HepG2 (cell line): ENCODE results near the gene CNPY1. TPM values are rescaled to one million over a fixed set of nuclear protein-coding genes. Genes with fewer than 3 reads are reported as not detected.

Experiments
- ATAC-seq: fragments of 200-7000 bp; cut with Tn5 transposase; 3 replicates; pipeline ENCODE4 v1.9.1; 2020; ENCODE audit warnings: mild to moderate bottlenecking, moderate library complexity
- BruUV-seq: library from RNA; stranded (reverse); fragments of 400-500 nt; replicated peaks from 2 replicates; lab custom pipeline; 2021; lab: Mats Ljungman, UMichigan
- CTCF ChIA-PET: fragments of 300-600 bp; formaldehyde crosslinking; extraction: SDS; loops from one replicate; lab custom pipeline; 2021; ENCODE audit warnings: low total read pairs, inconsistent platforms, low intra/inter-chr PET ratio; lab: Yijun Ruan, JAX
- POLR2A ChIA-PET: fragments of 350-600 bp; sonication (Branson Sonifier 250); formaldehyde crosslinking; loops from one replicate; lab custom pipeline; 2020; ENCODE audit warnings: antibody characterized with exemption, inconsistent platforms; lab: Yijun Ruan, JAX
- DNase-seq: peaks from one replicate; pipeline ENCODE4 v3.0.0-alpha.2; 2015; ENCODE audit warnings: low spot score
- FAIRE-seq: peaks from 3 replicates; lab custom pipeline; 2011; peaks lifted over from hg19 to GRCh38; lab: Jason Lieb, UNC
- H2AFZ ChIP-seq: one replicate; pipeline ENCODE4 v1.6.1; 2011; ENCODE audit warnings: low read length, inconsistent platforms
- H3K27ac ChIP-seq: fragments of 300-600 bp; 3 replicates; pipeline ENCODE4 v1.8.0; 2011; ENCODE audit warnings: mixed run types, mild to moderate bottlenecking, mixed read lengths, low read length, inconsistent platforms; ENCODE audit not compliant: insufficient read depth; ENCODE audit errors: extremely low read length
- H3K27me3 ChIP-seq, 2 experiments: fragments of 200-600 bp in 1 of 2; 2 replicates in 1 of 2; 3 replicates in 1 of 2; pipeline versions ENCODE4 v1.6.0 to v1.8.0; 2011; ENCODE audit warnings: low read length in 2 of 2, mild to moderate bottlenecking in 2 of 2, moderate library complexity in 2 of 2, inconsistent platforms in 1 of 2; ENCODE audit not compliant: insufficient read depth in 2 of 2, control insufficient read depth in 1 of 2
- H3K36me3 ChIP-seq, 2 experiments: fragments of 200-600 bp in 1 of 2; replicated peaks in 1 of 2; 2 replicates in 1 of 2; 3 replicates in 1 of 2; pipeline versions ENCODE4 v1.5.1 to v1.8.0; 2011; ENCODE audit warnings: low read length in 2 of 2, inconsistent platforms in 1 of 2; ENCODE audit not compliant: insufficient read depth in 2 of 2, control insufficient read depth in 1 of 2
- H3K4me1 ChIP-seq: 2 replicates; pipeline ENCODE4 v1.5.1; 2012; ENCODE audit warnings: low read length, inconsistent platforms; ENCODE audit not compliant: insufficient read depth
- H3K4me2 ChIP-seq: 2 replicates; pipeline ENCODE4 v1.6.0; 2011; ENCODE audit warnings: low read depth, low read length, inconsistent platforms
- H3K4me3 ChIP-seq, 3 experiments: fragments of 200-600 bp in 1 of 3; sonication (generic), shearing (Covaris generic) in 1 of 3; replicated peaks in 1 of 3; 2 replicates each; pipeline ENCODE4 v1.5.1; 2011 to 2016; ENCODE audit warnings: low read length in 3 of 3, inconsistent platforms in 2 of 3, low read depth in 2 of 3, mild to moderate bottlenecking in 2 of 3, control low read depth in 1 of 3, mixed read lengths in 1 of 3; ENCODE audit not compliant: insufficient read depth in 1 of 3
- H3K79me2 ChIP-seq: one replicate; pipeline ENCODE4 v1.6.1; 2011; ENCODE audit warnings: low read length, inconsistent platforms; ENCODE audit not compliant: insufficient read depth
- H3K9ac ChIP-seq: 2 replicates; pipeline ENCODE4 v1.6.0; 2011; ENCODE audit warnings: mild to moderate bottlenecking, low read depth, low read length, inconsistent platforms; ENCODE audit not compliant: insufficient read depth
- H3K9me3 ChIP-seq: 2 replicates; pipeline ENCODE4 v1.5.1; 2012; ENCODE audit warnings: mild to moderate bottlenecking, low read length
- H4K20me1 ChIP-seq: 2 replicates; pipeline ENCODE4 v1.6.0; 2011; ENCODE audit warnings: inconsistent platforms, mild to moderate bottlenecking, low read length, moderate library complexity; ENCODE audit not compliant: insufficient read depth
- AGO2 ChIP-seq: fragments of 200-400 bp; formaldehyde crosslinking; optimal IDR thresholded peaks from 2 replicates; pipeline ENCODE3; 2017; ENCODE audit warnings: mild to moderate bottlenecking, low read depth, low read length, moderate library complexity
- KDM3A ChIP-seq: IDR thresholded peaks from 2 replicates; pipeline ENCODE4 v1.6.1; 2018; ENCODE audit warnings: low read depth, missing compliant biosample characterization
- NR2F1 ChIP-seq, 2 experiments: fragments of 450-650 bp in 1 of 2; formaldehyde crosslinking in 1 of 2; IDR thresholded peaks; 2 replicates each; pipeline versions ENCODE4 v1.5.0 to v1.6.1; 2016 to 2020; ENCODE audit warnings: mild to moderate bottlenecking in 1 of 2, missing compliant biosample characterization in 1 of 2, missing genetic modification reagents in 1 of 2, moderate library complexity in 1 of 2
- NRL ChIP-seq: sonication (generic); formaldehyde crosslinking; IDR thresholded peaks from 2 replicates; pipeline ENCODE4 v1.5.0; 2020; ENCODE audit warnings: missing genetic modification reagents, mild to moderate bottlenecking, moderate library complexity, borderline replicate concordance
- RFXANK ChIP-seq: IDR thresholded peaks from 2 replicates; pipeline ENCODE4 v1.6.1; 2016
- SMARCE1 ChIP-seq: fragments of 450-650 bp; IDR thresholded peaks from 2 replicates; pipeline ENCODE4 v1.6.1; 2017; ENCODE audit warnings: borderline replicate concordance
- SOX13 ChIP-seq, 3 experiments: fragments of 450-650 bp in 1 of 3; sonication (generic) in 1 of 3; formaldehyde crosslinking in 1 of 3; IDR thresholded peaks in 2 of 3; conservative IDR thresholded peaks in 1 of 3; 2 replicates each; pipeline versions ENCODE4 v1.5.0 to v1.6.1; 2016 to 2020; ENCODE audit warnings: antibody characterized with exemption in 1 of 3, mild to moderate bottlenecking in 1 of 3, missing compliant biosample characterization in 1 of 3, missing genetic modification reagents in 1 of 3, moderate library complexity in 1 of 3
- SRY ChIP-seq: sonication (generic); formaldehyde crosslinking; IDR thresholded peaks from 2 replicates; pipeline ENCODE4 v1.8.0; 2022; ENCODE audit warnings: mild to moderate bottlenecking, missing genetic modification reagents
- STAT5B ChIP-seq: sonication (generic); formaldehyde crosslinking; IDR thresholded peaks from 2 replicates; pipeline ENCODE4 v1.4.0; 2020; ENCODE audit warnings: missing genetic modification reagents
- ZBTB49 ChIP-seq: sonication (generic); formaldehyde crosslinking; IDR thresholded peaks from 2 replicates; pipeline ENCODE4 v1.4.0; 2020; ENCODE audit warnings: missing genetic modification reagents, borderline replicate concordance
- ZKSCAN1 ChIP-seq: fragments of 150-350 bp; IDR thresholded peaks from 2 replicates; pipeline ENCODE4 v1.6.1; 2014; ENCODE audit warnings: low read length
- ZNF121 ChIP-seq: sonication (generic); formaldehyde crosslinking; IDR thresholded peaks from 2 replicates; pipeline ENCODE4 v1.5.0; 2020; ENCODE audit warnings: mild to moderate bottlenecking, missing genetic modification reagents
- ZNF350 ChIP-seq: sonication (generic); formaldehyde crosslinking; IDR thresholded peaks from 2 replicates; pipeline ENCODE4 v1.4.0; 2020; ENCODE audit warnings: mild to moderate bottlenecking, low read depth, missing genetic modification reagents, borderline replicate concordance
- ZNF501 ChIP-seq: sonication (generic); formaldehyde crosslinking; IDR thresholded peaks from 2 replicates; pipeline ENCODE4 v1.5.1; 2020; ENCODE audit warnings: mild to moderate bottlenecking, moderate library complexity, missing genetic modification reagents
- ZNF557 ChIP-seq: sonication (generic); formaldehyde crosslinking; IDR thresholded peaks from 2 replicates; pipeline ENCODE4 v1.4.0; 2020; ENCODE audit warnings: missing genetic modification reagents
- ZNF629 ChIP-seq: sonication (generic); formaldehyde crosslinking; conservative IDR thresholded peaks from 2 replicates; pipeline ENCODE4 v1.5.0; 2020; ENCODE audit warnings: missing genetic modification reagents
- ZSCAN20 ChIP-seq: sonication (generic); formaldehyde crosslinking; IDR thresholded peaks from 2 replicates; pipeline ENCODE4 v1.4.0; 2020; ENCODE audit warnings: missing genetic modification reagents, mild to moderate bottlenecking, borderline replicate concordance
- WGBS: methylation state at CpG from one replicate; pipeline ENCODE4 v1.1.6; 2017; ENCODE audit warnings: low lambda C conversion rate; 5-methylcytosine and 5-hydroxymethylcytosine counted together
- in situ Hi-C: cut with HindIII; loops from 2 replicates; pipeline ENCODE4 v1.10.0; 2017; ENCODE audit warnings: low pct_unique_long_range_greater_than_20kb; ENCODE audit not compliant: extremely low pct_ligation_motif_present
- intact Hi-C: fragments of 100-400 bp; cut with micrococcal nuclease; formaldehyde crosslinking; loops from one replicate; pipeline ENCODE4 v1.10.0; 2022; ENCODE audit not compliant: unreplicated experiment
- polyA plus RNA-seq, 8 experiments: library from polyadenylated mRNA; depleted of rRNA in 3 of 8; stranded (reverse) in 7 of 8; unstranded in 1 of 8; fragments of >200 nt; fragmentation: Illumina TruSeq in 4 of 8; extraction: Trizol in 4 of 8; gene quantifications; 2 replicates each; pipeline versions ENCODE4 v1.2.1 to v1.2.3, GENCODE V29; 2011 to 2016; ENCODE audit warnings: low read depth in 4 of 8, missing spikeins in 1 of 8, mixed read lengths in 1 of 8; ENCODE audit not compliant: insufficient read depth in 1 of 8
- total RNA-seq, 5 experiments: library from RNA; depleted of rRNA; stranded (reverse); fragments of >200 nt; fragmentation: Illumina TruSeq; extraction: Trizol; gene quantifications; 2 replicates each; pipeline ENCODE4 v1.2.3, GENCODE V29; 2016; ENCODE audit warnings: low read depth in 1 of 5
- TF ChIP-seq, protein P1 (sequence below): sonication (generic); formaldehyde crosslinking; IDR thresholded peaks from 2 replicates; pipeline ENCODE4 v1.4.0; 2020; ENCODE audit warnings: missing genetic modification reagents, mild to moderate bottlenecking, borderline replicate concordance
- TF ChIP-seq, protein P2 (sequence below): sonication (generic); formaldehyde crosslinking; IDR thresholded peaks from 2 replicates; pipeline ENCODE4 v1.8.0; 2022; ENCODE audit warnings: missing genetic modification reagents, low read depth, mild to moderate bottlenecking, borderline replicate concordance

The CNPY1 gene
- total and polyA plus RNA-seq, 2 of the 13 experiments (the other 11 are each of a cell fraction or from before 2014, with no cell fraction given) = not detected

DNA sequence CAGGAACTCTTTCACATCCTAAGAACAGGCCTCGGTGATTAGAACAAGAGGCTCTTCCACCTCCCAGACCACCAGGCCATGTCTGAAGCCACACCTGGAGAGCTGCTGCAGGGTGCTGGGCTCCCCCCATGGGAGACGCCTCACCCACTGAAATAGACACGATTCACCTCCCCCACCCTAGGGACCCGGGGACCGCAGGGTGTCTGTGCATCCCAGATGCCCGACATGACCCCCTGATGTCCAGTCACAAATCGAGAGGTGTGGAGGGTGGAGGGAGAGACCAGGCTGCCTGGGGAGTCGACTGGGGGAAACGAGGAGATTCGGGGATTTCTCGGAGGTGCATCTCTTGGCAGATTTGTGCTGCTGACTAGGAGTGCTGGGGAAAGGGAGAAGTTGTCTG lies 31.0 kb downstream of the CNPY1 start:
- H4K20me1 ChIP-seq = no peaks in the 10 kb centered on the region; the same call in 1 of the 2 replicates
- DNase-seq (no peak), FAIRE-seq (no peak), ATAC-seq (no peak)
- intact Hi-C loops (no loop called here), in situ Hi-C loops (no loop called here)
- TF ChIP-seq RFXANK (CRISPR knock-in tag) (no peak), AGO2 (no peak), ZNF629 (CRISPR knock-in tag) (no peak), ZSCAN20 (no peak), STAT5B (CRISPR knock-in tag) (no peak), ZBTB49 (no peak), ZNF501 (CRISPR knock-in tag) (no peak), SRY (CRISPR knock-in tag) (no peak), ZNF350 (CRISPR knock-in tag) (no peak), SOX13 (IDR thresholded peaks at IDR 0.05) (no peak), SOX13 (CRISPR knock-in tag; conservative IDR thresholded peaks at IDR 0.05 in 1 of 2, IDR thresholded peaks at IDR 0.05 in 1 of 2) (no peak), NR2F1 (CRISPR knock-in tag; IDR thresholded peaks at IDR 0.05) (no peak), ZKSCAN1 (no peak), ZNF121 (no peak), ZNF557 (CRISPR knock-in tag) (no peak), KDM3A (CRISPR knock-in tag) (no peak), NRL (CRISPR knock-in tag) (no peak), SMARCE1 (no peak)
- TF ChIP-seq, protein P1, sequence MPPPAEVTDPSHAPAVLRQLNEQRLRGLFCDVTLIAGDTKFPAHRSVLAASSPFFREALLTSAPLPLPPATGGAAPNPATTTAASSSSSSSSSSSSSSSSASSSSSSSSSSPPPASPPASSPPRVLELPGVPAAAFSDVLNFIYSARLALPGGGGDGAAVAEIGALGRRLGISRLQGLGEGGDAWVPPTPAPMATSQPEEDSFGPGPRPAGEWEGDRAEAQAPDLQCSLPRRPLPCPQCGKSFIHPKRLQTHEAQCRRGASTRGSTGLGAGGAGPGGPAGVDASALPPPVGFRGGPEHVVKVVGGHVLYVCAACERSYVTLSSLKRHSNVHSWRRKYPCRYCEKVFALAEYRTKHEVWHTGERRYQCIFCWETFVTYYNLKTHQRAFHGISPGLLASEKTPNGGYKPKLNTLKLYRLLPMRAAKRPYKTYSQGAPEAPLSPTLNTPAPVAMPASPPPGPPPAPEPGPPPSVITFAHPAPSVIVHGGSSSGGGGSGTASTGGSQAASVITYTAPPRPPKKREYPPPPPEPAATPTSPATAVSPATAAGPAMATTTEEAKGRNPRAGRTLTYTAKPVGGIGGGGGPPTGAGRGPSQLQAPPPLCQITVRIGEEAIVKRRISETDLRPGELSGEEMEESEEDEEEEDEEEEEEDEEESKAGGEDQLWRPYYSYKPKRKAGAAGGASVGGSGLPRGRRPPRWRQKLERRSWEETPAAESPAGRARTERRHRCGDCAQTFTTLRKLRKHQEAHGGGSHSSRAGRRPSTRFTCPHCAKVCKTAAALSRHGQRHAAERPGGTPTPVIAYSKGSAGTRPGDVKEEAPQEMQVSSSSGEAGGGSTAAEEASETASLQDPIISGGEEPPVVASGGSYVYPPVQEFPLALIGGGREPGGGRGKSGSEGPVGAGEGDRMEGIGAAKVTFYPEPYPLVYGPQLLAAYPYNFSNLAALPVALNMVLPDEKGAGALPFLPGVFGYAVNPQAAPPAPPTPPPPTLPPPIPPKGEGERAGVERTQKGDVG (CRISPR knock-in tag) = no peak
- TF ChIP-seq, protein P2, sequence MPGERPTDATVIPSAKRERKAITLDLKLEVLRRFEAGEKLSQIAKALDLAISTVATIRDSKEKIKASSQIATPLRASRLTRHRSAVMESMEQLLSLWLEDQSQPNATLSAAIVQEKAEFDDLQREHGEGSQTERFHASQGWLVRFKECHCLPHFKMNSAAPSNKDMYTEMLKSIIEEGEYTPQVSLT = no peak
- no peak overlapping the region for H3K27ac ChIP-seq
- BruUV-seq = no TSS peak
- ChIA-PET POLR2A (no interaction called here), CTCF (no interaction called here)
- H3K27me3 ChIP-seq = peaks cover 4 to 88% of the 10 kb centered on the region in 2 experiments; a peak in 4 of 5 replicates
- H3K9me3 ChIP-seq = no peaks in the 10 kb centered on the region
- 0 out of 2 replicates have a peak, but pooled peaks cover 2% of the 10 kb centered on the region for H3K4me1 ChIP-seq
- H3K79me2 ChIP-seq = no peaks in the 10 kb centered on the region
- H3K4me3 ChIP-seq = no peak overlapping the region
- no peak overlapping the region for H3K4me2 ChIP-seq
- H3K36me3 ChIP-seq = no peaks in the 10 kb centered on the region
- no peak overlapping the region for H3K9ac ChIP-seq
- WGBS = 7% methylated on average over 8 of the region's 11 CpGs
- H2AFZ ChIP-seq = no peak overlapping the region
